GM13976 (cell line): ENCODE measurements around the gene PLXNC1.

ENCODE experiments used
- DNase-seq: peaks from one replicate; pipeline ENCODE4 v3.0.0; 2012; ENCODE audit warnings: low spot score
- CTCF ChIP-seq: IDR thresholded peaks from 2 replicates; pipeline ENCODE4 v1.5.1; 2012; ENCODE audit warnings: borderline replicate concordance, mild to moderate bottlenecking; ENCODE audit not compliant: insufficient read depth; ENCODE audit errors: extremely low read depth, missing control alignments, control extremely low read depth
- in situ Hi-C: fragments of 300-500 bp; cut with MboI; formaldehyde crosslinking; loops from one replicate; pipeline ENCODE4 v1.12.0; 2022; ENCODE audit warnings: low sequenced_read_pairs, mixed read lengths, inconsistent platforms; ENCODE audit not compliant: unreplicated experiment

PLXNC1 gene

GRCh38 chr12:94152292-94153078 is 4.1 kb downstream of the PLXNC1 start:
- in situ Hi-C loops: no loop called here
- no peak for DNase-seq
- no peak for TF ChIP-seq CTCF

GRCh38 chr12:94157181-94157580 is 8.8 kb downstream of the PLXNC1 start:
- TF ChIP-seq CTCF: no peak
- in situ Hi-C loops: no loop called here
- DNase-seq: no peak

- no peak for DNase-seq
- in situ Hi-C loops: no loop called here
- no peak for TF ChIP-seq CTCF
These were observed 9.6 kb downstream of the PLXNC1 start for GRCh38 chr12:94157981-94158411.

GRCh38 chr12:94158666-94159065 is 10.3 kb downstream of the PLXNC1 start:
- TF ChIP-seq CTCF: no peak
- no peak for DNase-seq
- in situ Hi-C loops: no loop called here

- no peak for TF ChIP-seq CTCF
- DNase-seq: no peak
- in situ Hi-C loops: no loop called here
These were observed 13.7 kb downstream of the PLXNC1 start for GRCh38 chr12:94162108-94162507.

GRCh38 chr12:94163850-94164249 is 15.5 kb downstream of the PLXNC1 start:
- DNase-seq: no peak
- TF ChIP-seq CTCF: no peak
- in situ Hi-C loops: no loop called here
